Testis (tissue), 2 donors: ENCODE results near the gene RFC2.

Experiments used
- POLR2A ChIP-seq: fragments of 450-650 bp; IDR thresholded peaks from one replicate; pipeline ENCODE4 v1.6.1; 2017; ENCODE audit warnings: antibody characterized with exemption, mild to moderate bottlenecking, moderate library complexity
- TF ChIP-seq, protein P1 (sequence below), 3 experiments: fragments of 450-650 bp in 2 of 3; fragments of 200-600 bp in 1 of 3; sonication (generic) in 1 of 3; IDR thresholded peaks; one replicate each; pipeline ENCODE4 v1.5.1; 2016 to 2019; ENCODE audit warnings: antibody characterized with exemption in 3 of 3, mild to moderate bottlenecking in 2 of 3, moderate library complexity in 1 of 3

DNA sequence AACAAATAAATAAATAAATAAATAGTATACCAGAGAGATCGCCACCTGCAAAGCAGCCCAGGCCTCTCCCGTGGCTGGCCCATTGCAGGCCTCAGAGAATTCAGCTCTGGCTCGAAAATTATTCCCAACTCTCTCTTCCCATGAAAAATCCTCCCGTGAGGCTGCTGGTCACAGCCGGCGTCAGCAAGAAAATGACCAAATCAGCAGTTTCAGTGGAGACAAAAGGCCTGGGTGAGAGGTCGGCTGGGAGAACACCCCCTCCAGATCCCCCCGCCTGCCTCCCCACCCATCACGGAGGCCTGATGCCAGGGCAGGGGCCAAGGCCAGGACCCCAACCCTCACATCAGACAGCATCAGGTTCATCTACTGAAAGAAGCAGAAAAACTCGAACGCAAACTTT lies 31.9 kb upstream of the RFC2 start:
- TF ChIP-seq, protein P1, sequence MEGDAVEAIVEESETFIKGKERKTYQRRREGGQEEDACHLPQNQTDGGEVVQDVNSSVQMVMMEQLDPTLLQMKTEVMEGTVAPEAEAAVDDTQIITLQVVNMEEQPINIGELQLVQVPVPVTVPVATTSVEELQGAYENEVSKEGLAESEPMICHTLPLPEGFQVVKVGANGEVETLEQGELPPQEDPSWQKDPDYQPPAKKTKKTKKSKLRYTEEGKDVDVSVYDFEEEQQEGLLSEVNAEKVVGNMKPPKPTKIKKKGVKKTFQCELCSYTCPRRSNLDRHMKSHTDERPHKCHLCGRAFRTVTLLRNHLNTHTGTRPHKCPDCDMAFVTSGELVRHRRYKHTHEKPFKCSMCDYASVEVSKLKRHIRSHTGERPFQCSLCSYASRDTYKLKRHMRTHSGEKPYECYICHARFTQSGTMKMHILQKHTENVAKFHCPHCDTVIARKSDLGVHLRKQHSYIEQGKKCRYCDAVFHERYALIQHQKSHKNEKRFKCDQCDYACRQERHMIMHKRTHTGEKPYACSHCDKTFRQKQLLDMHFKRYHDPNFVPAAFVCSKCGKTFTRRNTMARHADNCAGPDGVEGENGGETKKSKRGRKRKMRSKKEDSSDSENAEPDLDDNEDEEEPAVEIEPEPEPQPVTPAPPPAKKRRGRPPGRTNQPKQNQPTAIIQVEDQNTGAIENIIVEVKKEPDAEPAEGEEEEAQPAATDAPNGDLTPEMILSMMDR (IDR thresholded peaks at IDR 0.05): no peak
- no peak for TF ChIP-seq POLR2A
